Left renal pelvis (tissue), 4 donors: ENCODE data around the gene CHST11. TPM values are rescaled to one million over a fixed set of nuclear protein-coding genes. Genes with fewer than 3 reads are reported as not detected.
A peak's percentile ranks its signal among the peaks of the same experiment; 100 is the strongest.

Experiments used
- DNase-seq, 4 donors: peaks; one replicate each; pipeline ENCODE4 v3.0.0-alpha.2; 2013; ENCODE audit warnings: low read depth in 4 of 4, low spot score in 3 of 4
- polyA plus RNA-seq, 4 donors: library from polyadenylated mRNA; unstranded; fragments of 120-200 nt; gene quantifications; one replicate each; pipeline ENCODE4 v1.2.1, GENCODE V29; 2013; ENCODE audit not compliant: insufficient read length in 4 of 4

CHST11 gene
- polyA plus RNA-seq, 4 donors, result 4.1 to 7.7 (median 6.9) TPM

DNA sequence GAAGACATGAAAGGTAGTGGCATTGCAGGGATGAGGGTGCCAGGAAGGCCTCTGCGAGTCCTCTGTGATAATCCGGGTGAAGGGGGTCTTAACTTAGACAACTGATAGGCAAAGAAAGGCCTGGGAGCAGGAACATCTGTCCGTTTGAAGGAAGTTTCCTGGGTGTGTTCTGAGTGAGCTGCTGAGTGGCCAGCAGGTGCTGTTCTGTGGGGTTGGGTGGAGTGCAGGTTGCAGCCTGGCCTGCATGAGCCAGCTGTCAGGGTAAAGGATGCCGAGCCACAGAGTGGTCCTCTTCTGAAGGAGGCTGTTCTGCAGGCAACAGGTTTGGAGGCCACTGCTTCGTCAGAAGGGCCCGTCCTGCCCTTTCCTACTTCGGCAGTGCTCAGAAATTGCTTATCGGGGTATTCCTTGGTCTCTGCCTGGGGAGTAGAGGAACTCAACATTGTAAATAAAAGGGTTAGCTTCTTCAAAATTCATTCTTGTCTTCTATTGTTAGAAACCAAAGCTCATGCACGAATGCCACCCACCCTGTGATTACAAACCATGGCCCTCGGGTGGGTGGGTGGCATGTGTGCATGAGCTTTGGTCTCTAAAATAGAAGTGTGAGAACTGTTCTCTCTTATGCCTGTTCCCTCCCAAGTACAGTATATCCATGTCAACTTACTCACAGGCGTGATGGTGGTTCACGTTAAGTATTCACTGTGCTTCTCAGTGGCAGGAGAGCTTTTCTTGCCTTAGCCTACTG, 118.9 kb downstream of the CHST11 start:
- no peak for DNase-seq

GRCh38 chr12:104576187-104576778, 119.5 kb downstream of the CHST11 start:
- no peak for DNase-seq

- no peak for DNase-seq
Observed at GRCh38 chr12:104576980-104577580, 120.3 kb downstream of the CHST11 start.

GRCh38 chr12:104577581-104577981, 120.8 kb downstream of the CHST11 start:
- DNase-seq, result no peak

DNA sequence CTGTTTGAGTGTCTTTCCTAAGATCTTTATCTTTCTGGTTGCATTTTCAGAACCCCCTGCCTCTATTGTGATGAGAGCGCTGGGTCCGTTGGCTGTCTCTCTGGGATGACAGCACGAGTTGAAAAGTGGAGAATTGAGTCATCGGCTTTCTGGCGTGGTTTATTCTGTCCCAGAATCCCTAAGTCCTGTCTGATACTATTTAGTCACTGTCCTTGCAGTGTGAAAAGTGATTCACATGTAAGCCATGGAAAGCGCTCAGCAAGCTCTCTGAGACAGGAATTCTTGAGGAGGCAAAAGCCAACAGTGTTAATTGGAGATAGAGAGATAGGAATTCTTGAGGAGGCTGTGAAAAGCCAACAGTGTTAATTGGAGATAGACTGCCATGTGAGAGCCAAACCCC, 121.7 kb downstream of the CHST11 start:
- DNase-seq, result no peak

GRCh38 chr12:104579718-104580495, 123.2 kb downstream of the CHST11 start:
- DNase-seq, result no peak

DNA sequence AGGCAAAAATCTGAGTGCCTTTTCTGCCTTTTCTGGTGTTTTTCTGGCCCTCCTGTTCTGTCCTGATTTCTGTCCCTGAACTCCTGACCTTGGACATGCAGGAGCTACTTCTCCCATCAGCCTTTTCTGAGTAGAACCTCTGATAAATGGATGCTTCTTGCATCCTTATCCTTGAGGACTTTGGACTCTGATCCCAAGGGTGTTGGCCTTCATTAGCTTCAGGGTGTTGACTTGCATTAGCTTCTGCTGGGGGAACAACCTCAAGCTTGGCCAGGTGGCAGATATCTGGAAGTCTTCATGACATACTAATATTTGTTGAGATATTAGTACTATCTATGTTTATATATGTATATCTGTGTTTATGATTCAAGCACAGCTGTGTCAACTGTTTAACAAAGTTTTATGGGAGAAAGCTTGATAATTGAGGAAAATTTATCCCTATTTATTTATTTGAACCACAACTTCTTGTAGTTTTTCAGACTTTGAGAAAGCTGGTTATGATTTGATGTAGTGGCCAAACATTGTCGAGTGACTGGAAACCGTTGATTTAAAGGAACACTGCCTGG, 124.3 kb downstream of the CHST11 start:
- no peak for DNase-seq

GRCh38 chr12:104582739-104583138, 126.0 kb downstream of the CHST11 start:
- DNase-seq, result no peak

DNA sequence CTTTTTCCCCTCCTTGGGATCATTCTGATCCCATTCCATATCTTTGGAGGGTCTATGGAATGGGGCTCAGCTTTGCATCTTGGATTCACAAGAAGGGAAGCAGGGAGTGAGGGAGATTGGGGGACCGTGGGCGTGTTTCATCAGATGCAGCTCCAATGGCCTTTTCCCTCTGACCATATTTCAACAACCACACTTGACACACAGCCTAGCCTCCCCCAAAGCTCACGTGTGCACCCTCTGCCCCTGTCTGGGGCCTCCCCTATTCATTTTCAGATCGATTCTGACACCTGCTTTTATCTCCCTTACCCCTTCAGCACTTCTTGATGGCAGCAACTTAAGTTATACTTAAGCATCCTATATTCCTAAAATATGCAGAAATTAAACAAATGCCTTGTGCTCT, 126.6 kb downstream of the CHST11 start:
- no peak for DNase-seq

- no peak for DNase-seq
Observed at GRCh38 chr12:104585448-104586055, 128.8 kb downstream of the CHST11 start.

- peak in 1 of 4 donors; percentile 32 for DNase-seq
Observed at GRCh38 chr12:104586351-104586919, 129.7 kb downstream of the CHST11 start.

DNA sequence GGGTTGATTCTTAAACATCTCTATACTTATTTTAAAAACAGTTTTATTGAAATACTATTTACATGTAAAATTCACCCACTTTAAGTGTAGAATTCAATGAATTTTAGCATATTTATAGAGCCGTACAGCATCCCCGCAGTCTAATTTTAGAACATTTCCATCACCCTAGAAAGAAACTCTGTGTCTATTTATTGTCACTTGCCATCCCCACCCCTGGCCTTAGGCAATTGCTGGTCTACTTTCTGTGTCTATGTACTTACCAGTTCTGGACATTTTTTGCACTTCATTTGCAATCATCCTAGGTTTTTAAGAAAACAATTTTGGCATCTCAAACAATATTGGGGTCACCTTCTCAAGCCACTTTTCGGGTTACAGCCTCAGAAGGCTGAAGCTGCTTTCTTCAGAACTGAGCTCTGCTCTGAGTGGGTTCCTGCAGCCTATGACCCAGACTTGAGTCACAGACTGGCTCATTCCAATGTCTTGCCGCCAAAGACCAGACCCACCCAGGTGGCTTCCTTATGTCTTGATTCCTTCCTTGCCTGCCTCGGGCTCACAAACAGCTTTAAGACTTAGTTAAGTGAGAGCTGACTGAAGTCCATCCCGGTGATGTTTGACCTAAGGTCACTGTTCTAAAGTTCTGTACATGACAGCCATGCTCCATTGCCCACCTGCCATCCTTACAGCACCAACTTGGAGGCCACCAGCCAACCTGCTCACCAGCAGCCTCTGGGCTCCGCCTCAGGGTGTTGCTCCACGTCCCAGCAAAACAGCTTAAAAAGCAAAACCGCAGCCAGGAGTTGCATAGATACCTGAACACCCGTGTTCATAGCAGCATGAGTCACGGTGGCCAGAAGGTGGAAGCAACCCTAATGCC, 131.5 kb downstream of the CHST11 start:
- peak in 1 of 4 donors; percentile 46 for DNase-seq

DNA sequence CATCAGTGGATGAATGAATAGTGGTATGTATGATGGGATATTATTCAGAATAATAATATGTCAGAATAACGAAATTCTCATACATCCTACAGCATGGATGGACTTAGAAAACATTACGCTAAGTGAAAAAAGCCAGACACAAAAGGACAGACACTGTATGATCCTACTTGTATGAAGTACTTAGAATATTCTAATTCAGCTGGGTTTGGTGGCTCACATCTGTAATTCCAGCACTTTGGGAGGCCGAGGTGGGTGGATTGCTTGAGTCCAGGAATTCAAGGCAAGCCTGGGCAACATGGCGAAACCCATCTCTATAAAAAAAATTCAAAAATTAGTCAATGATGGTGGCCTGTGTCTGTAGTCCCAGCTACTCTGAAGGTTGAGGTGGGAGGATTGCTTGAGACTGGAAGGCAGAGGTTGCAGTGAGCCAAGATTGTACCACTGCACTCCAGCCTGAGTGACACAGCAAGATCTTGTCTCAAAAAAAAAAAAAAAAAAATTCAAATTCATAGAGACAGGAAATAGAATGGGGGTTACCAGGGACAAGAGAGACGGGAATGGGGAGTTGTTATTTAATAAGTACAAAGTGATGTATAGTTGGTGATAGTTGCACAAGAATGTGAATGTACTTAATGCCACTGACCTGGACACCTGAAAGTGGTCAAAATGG, 132.3 kb downstream of the CHST11 start:
- DNase-seq, result no peak

DNA sequence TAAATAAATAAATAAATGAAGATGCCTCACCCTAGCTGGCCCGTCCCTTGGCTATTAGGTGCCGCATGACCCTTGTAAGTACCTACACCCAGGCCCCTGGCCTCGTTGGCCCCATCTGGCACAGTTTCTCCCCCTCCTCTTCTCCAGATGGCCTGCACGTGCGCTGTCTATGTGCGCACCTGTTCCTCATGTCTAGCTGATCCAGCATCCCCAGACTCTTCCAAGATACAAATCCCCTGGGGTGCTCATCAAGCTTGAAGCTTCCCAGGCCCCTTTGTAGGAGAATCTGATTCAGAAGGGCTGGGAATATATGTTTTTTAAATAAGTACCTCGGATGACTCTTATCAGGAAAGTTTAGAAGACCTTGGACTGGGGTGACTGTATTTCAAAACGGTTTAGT, 133.3 kb downstream of the CHST11 start:
- no peak for DNase-seq

DNA sequence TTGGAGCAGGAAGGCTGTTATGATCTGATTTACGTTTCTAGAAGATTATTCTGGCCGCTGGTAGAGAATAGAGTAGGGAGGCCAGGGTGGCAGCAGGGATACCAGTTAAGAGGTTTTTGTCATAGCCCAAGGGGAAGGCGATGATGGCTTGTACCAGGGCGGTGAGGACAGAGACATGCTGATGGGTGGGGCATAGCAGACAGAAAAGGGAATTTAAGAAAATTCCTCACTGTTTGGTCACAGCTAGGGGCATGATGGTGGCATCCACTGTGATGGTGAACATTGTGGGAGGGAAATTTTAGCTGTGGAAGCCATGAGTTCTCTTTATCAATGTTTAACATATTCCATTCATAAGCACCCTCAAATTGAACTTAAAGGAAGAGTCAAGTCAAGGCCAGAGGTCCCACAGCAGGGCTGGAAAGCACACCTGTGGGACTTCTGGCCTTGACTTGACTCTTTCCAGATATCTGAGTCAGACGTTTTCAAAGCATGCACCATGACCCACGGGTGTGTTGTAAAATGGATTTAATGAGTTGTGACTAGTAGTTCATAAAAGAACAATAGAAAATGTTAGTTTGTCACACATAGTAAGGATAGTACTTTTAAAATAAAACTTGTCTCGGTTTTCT, 134.6 kb downstream of the CHST11 start:
- no peak for DNase-seq

DNA sequence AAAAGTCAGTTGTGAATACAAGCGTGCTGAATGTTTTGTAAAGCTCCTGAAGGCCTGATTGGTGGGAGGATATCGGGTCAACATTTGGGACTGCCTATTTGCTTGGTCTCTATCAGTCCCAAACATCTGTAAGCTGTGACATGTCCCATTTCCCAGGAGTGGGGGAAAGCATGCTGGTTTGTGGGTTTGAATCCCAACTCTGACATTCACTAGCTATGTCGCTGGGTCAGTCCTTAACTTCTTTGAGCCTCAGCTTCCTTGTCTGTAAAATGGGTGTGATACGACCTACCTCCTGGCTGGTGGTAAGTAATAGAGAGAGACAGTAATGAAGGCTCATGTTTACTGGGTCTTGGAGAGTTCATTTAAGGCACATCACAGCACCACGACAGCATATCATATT, 136.7 kb downstream of the CHST11 start:
- no peak for DNase-seq

- no peak for DNase-seq
Observed at GRCh38 chr12:104596134-104596799, 139.5 kb downstream of the CHST11 start.
